ENCODE results near the gene NRXN3.
A peak's percentile ranks its signal among the peaks of the same experiment; 100 is the strongest.

The NRXN3 gene

GRCh38 chr14:79515158-79515557, 1345.0 kb downstream of the NRXN3 start:
- DNase-seq = no peak

GRCh38 chr14:79516009-79516408, 1345.8 kb downstream of the NRXN3 start:
- peak; percentile 57 for DNase-seq

- DNase-seq = no peak
These were observed 1355.2 kb downstream of the NRXN3 start for GRCh38 chr14:79525416-79525815.

GRCh38 chr14:79528828-79529416, 1358.7 kb downstream of the NRXN3 start:
- DNase-seq = no peak

- no peak for DNase-seq
These were observed 1360.4 kb downstream of the NRXN3 start for GRCh38 chr14:79530555-79530954.

GRCh38 chr14:79534703-79535353, 1364.7 kb downstream of the NRXN3 start:
- DNase-seq = no peak

- no peak for DNase-seq
These were observed 1370.2 kb downstream of the NRXN3 start for GRCh38 chr14:79540394-79540793.

- no peak for DNase-seq
These were observed 1371.9 kb downstream of the NRXN3 start for GRCh38 chr14:79542121-79542520.

- DNase-seq = no peak
These were observed 1373.2 kb downstream of the NRXN3 start for GRCh38 chr14:79543348-79543747.

GRCh38 chr14:79543967-79544697, 1374.0 kb downstream of the NRXN3 start:
- DNase-seq = no peak

- DNase-seq = no peak
These were observed 1374.5 kb downstream of the NRXN3 start for GRCh38 chr14:79544698-79545070.

- no peak for DNase-seq
These were observed 1378.7 kb downstream of the NRXN3 start for GRCh38 chr14:79548836-79549235.

- no peak for DNase-seq
These were observed 1379.3 kb downstream of the NRXN3 start for GRCh38 chr14:79549515-79549914.

- DNase-seq = no peak
These were observed 1381.3 kb downstream of the NRXN3 start for GRCh38 chr14:79551523-79551922.

- DNase-seq = no peak
These were observed 1382.6 kb downstream of the NRXN3 start for GRCh38 chr14:79552778-79553177.

- DNase-seq = no peak
These were observed 1384.6 kb downstream of the NRXN3 start for GRCh38 chr14:79554816-79555215.

- DNase-seq = no peak
These were observed 1385.3 kb downstream of the NRXN3 start for GRCh38 chr14:79555429-79555828.

- DNase-seq = no peak
These were observed 1387.1 kb downstream of the NRXN3 start for GRCh38 chr14:79557309-79557708.

- DNase-seq = no peak
These were observed 1392.0 kb downstream of the NRXN3 start for GRCh38 chr14:79562185-79562584.

- no peak for DNase-seq
These were observed 1394.2 kb downstream of the NRXN3 start for GRCh38 chr14:79564371-79564770.

- DNase-seq = no peak
These were observed 1397.1 kb downstream of the NRXN3 start for GRCh38 chr14:79567306-79567705.

- DNase-seq = no peak
These were observed 1398.4 kb downstream of the NRXN3 start for GRCh38 chr14:79568594-79568993.

- no peak for DNase-seq
These were observed 1398.9 kb downstream of the NRXN3 start for GRCh38 chr14:79569072-79569471.

GRCh38 chr14:79570648-79571047, 1400.5 kb downstream of the NRXN3 start:
- DNase-seq = no peak

Measured in COR-L47 (cell line).